Keratinocyte (primary cell): ENCODE data around the gene NBEA. TPM values are rescaled to one million over a fixed set of nuclear protein-coding genes. Genes with fewer than 3 reads are reported as not detected.

Source experiments
- DNase-seq: peaks from one replicate; pipeline ENCODE4 v3.0.0-alpha.2; 2011; ENCODE audit warnings: low read depth, missing footprints, low spot score
- FAIRE-seq: peaks from 2 replicates; lab custom pipeline; 2011; peaks lifted over from hg19 to GRCh38; lab: Jason Lieb, UNC
- H2AFZ ChIP-seq: 2 replicates; pipeline ENCODE4 v1.6.0; 2012; ENCODE audit warnings: low read length, control low read depth, inconsistent platforms; ENCODE audit not compliant: control insufficient read depth
- H3K27ac ChIP-seq: 2 replicates; pipeline ENCODE4 v1.5.1; 2011; ENCODE audit warnings: low read length; ENCODE audit not compliant: control insufficient read depth, insufficient read depth
- H3K27me3 ChIP-seq: 3 replicates; pipeline ENCODE4 v1.6.0; 2011; ENCODE audit warnings: low read length; ENCODE audit not compliant: control insufficient read depth, insufficient read depth; ENCODE audit errors: extremely low read depth
- H3K36me3 ChIP-seq, 2 experiments: 2 replicates in 1 of 2; 3 replicates in 1 of 2; pipeline ENCODE4 v1.5.1; 2011; ENCODE audit warnings: low read length in 2 of 2, mild to moderate bottlenecking in 1 of 2; ENCODE audit not compliant: control insufficient read depth in 2 of 2, insufficient read depth in 2 of 2; ENCODE audit errors: extremely low read depth in 1 of 2
- H3K4me1 ChIP-seq: 3 replicates; pipeline ENCODE4 v1.5.1; 2011; ENCODE audit warnings: low read length; ENCODE audit not compliant: control insufficient read depth, insufficient read depth; ENCODE audit errors: extremely low read depth
- H3K4me2 ChIP-seq: 3 replicates; pipeline ENCODE4 v1.6.0; 2011; ENCODE audit warnings: low read depth, low read length; ENCODE audit not compliant: control insufficient read depth, insufficient read depth; ENCODE audit errors: extremely low read depth
- H3K4me3 ChIP-seq, 3 experiments: fragments of 200-600 bp in 1 of 3; sonication (generic) in 1 of 3; 2 replicates in 2 of 3; 3 replicates in 1 of 3; pipeline ENCODE4 v1.5.1; 2011 to 2016; ENCODE audit warnings: low read length in 3 of 3, mild to moderate bottlenecking in 3 of 3, control low read depth in 2 of 3, inconsistent platforms in 1 of 3, low read depth in 1 of 3, mixed read lengths in 1 of 3, mixed run types in 1 of 3, moderate library complexity in 1 of 3; ENCODE audit not compliant: control insufficient read depth in 2 of 3, insufficient read depth in 2 of 3; ENCODE audit errors: extremely low read depth in 1 of 3
- H3K79me2 ChIP-seq: 2 replicates; pipeline ENCODE4 v1.6.0; 2012; ENCODE audit warnings: low read length; ENCODE audit not compliant: control insufficient read depth, insufficient read depth
- H3K9ac ChIP-seq: 3 replicates; pipeline ENCODE4 v1.6.0; 2011; ENCODE audit warnings: low read length; ENCODE audit not compliant: control insufficient read depth, insufficient read depth; ENCODE audit errors: extremely low read depth
- H3K9me1 ChIP-seq: 3 replicates; pipeline ENCODE4 v1.6.0; 2011; ENCODE audit warnings: low read length; ENCODE audit not compliant: control insufficient read depth, insufficient read depth; ENCODE audit errors: extremely low read depth
- H3K9me3 ChIP-seq: 2 replicates; pipeline ENCODE4 v1.5.1; 2012; ENCODE audit warnings: low read depth, low read length; ENCODE audit not compliant: control insufficient read depth
- H4K20me1 ChIP-seq: 3 replicates; pipeline ENCODE4 v1.6.0; 2011; ENCODE audit warnings: low read length; ENCODE audit not compliant: control insufficient read depth, insufficient read depth; ENCODE audit errors: extremely low read depth
- CTCF ChIP-seq, 3 experiments: IDR thresholded peaks in 1 of 3; conservative IDR thresholded peaks in 1 of 3; optimal IDR thresholded peaks in 1 of 3; 2 replicates in 2 of 3; 3 replicates in 1 of 3; pipeline versions ENCODE3 to v1.5.1; 2011; ENCODE audit warnings: low read length in 3 of 3, mild to moderate bottlenecking in 3 of 3, moderate library complexity in 2 of 3, control low read depth in 1 of 3, inconsistent platforms in 1 of 3; ENCODE audit not compliant: insufficient read depth in 2 of 3; ENCODE audit errors: extremely low read depth in 1 of 3
- EZH2 ChIP-seq: IDR thresholded peaks from one replicate; pipeline ENCODE4 v1.6.1; 2012; ENCODE audit warnings: inconsistent platforms, mild to moderate bottlenecking, low read length, moderate library complexity
- dilution Hi-C: fragments of 300-500 bp; cut with MboI; formaldehyde crosslinking; loops from one replicate; pipeline ENCODE4 v1.7.0; 2020; ENCODE audit warnings: low sequenced_read_pairs; ENCODE audit not compliant: extremely low pct_ligation_motif_present
- polyA plus RNA-seq, 5 experiments: library from polyadenylated mRNA; depleted of rRNA in 3 of 5; stranded (reverse) in 3 of 5; stranded (forward) in 1 of 5; unstranded in 1 of 5; fragments of >200 nt; gene quantifications; 1 replicate in 1 of 5; 2 replicates in 3 of 5; 3 replicates in 1 of 5; pipeline versions ENCODE4 v1.2.1 to v1.2.3, GENCODE V29; 2011 to 2012; ENCODE audit warnings: missing spikeins in 2 of 5, low read depth in 1 of 5, low replicate concordance in 1 of 5

The NBEA gene
- polyA plus RNA-seq, 1 donor (not counting 4 experiments of a cell fraction or from before 2014, with no cell fraction given), result 0.05 TPM

GRCh38 chr13:35144166-35144890 lies 202.3 kb downstream of the NBEA start:
- no peaks in the 10 kb centered on the region for H3K79me2 ChIP-seq
- H3K4me2 ChIP-seq, result no peak overlapping the region
- no peaks in the 10 kb centered on the region for H4K20me1 ChIP-seq
- DNase-seq, result no peak
- H3K9me1 ChIP-seq, result no peaks in the 10 kb centered on the region
- no peaks in the 10 kb centered on the region for H3K4me1 ChIP-seq
- no peaks in the 10 kb centered on the region for H3K27me3 ChIP-seq
- H3K9ac ChIP-seq, result no peak overlapping the region
- no peaks in the 10 kb centered on the region for H3K9me3 ChIP-seq
- no peak for FAIRE-seq
- no peak overlapping the region for H2AFZ ChIP-seq
- no peak overlapping the region for H3K4me3 ChIP-seq
- TF ChIP-seq CTCF (optimal IDR thresholded peaks at IDR 0.05 in 1 of 3, IDR thresholded peaks at IDR 0.05 in 1 of 3, conservative IDR thresholded peaks at IDR 0.05 in 1 of 3; ENCODE audit: extremely low read depth in 1 of 3, insufficient read depth in 2 of 3, low read length in 3 of 3), result no peak
- TF ChIP-seq EZH2, result no peak
- dilution Hi-C loops, result no loop called here
- H3K27ac ChIP-seq, result no peak overlapping the region
- no peaks in the 10 kb centered on the region for H3K36me3 ChIP-seq

GRCh38 chr13:35146686-35147085 lies 204.6 kb downstream of the NBEA start:
- Histone ChIP-seq H3K9ac (no peak overlapping the region), H3K79me2 (no peaks in the 10 kb centered on the region), H3K4me2 (no peak overlapping the region), H4K20me1 (no peaks in the 10 kb centered on the region), H2AFZ (no peak overlapping the region), H3K27me3 (no peaks in the 10 kb centered on the region), H3K4me3 (no peak overlapping the region), H3K27ac (no peak overlapping the region), H3K9me3 (no peaks in the 10 kb centered on the region), H3K36me3 (no peaks in the 10 kb centered on the region), H3K9me1 (no peaks in the 10 kb centered on the region), H3K4me1 (no peaks in the 10 kb centered on the region)
- dilution Hi-C loops, result no loop called here
- TF ChIP-seq CTCF (optimal IDR thresholded peaks at IDR 0.05 in 1 of 3, IDR thresholded peaks at IDR 0.05 in 1 of 3, conservative IDR thresholded peaks at IDR 0.05 in 1 of 3; ENCODE audit: extremely low read depth in 1 of 3, insufficient read depth in 2 of 3, low read length in 3 of 3), result no peak
- TF ChIP-seq EZH2, result no peak
- DNase-seq, result no peak
- no peak for FAIRE-seq
